HG03460 (cell line): ENCODE data around the gene ENAH.
"Not testable (repeated sequence)": the region's sequence is repeated elsewhere in the genome, so short reads cannot be mapped to it uniquely, and the experiment has no call there.

ENCODE experiments used
- ATAC-seq: cut with Tn5 transposase; IDR thresholded peaks from one replicate; pipeline ENCODE4 v1.9.1; 2021; ENCODE audit not compliant: unreplicated experiment

ENAH gene

GRCh38 chr1:225677350-225678124, 24.6 kb upstream of the ENAH start:
- ATAC-seq: no peak

GRCh38 chr1:225674381-225674780, 21.5 kb upstream of the ENAH start:
- no peak for ATAC-seq

- no peak for ATAC-seq
Measured at GRCh38 chr1:225670806-225671733, 18.1 kb upstream of the ENAH start.

DNA sequence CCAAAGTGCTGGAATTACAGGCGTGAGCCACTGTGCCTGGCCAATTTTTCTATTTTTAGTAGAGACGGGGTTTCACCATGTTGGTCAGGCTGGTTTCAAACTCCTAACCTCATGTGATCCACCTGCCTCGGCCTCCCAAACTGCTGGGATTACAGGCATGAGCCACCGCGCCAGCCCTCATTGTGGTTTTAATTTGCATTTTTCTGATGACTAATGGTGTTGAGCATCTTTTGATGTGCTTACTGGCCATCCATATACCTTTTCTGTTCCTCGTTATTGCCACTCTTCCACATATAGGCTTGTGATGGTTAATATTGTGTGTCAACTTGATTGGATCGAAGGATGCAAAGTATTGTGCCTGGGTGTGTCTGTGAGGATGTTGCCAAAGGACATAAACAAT, 17.4 kb upstream of the ENAH start:
- no peak for ATAC-seq

GRCh38 chr1:225668222-225668621, 15.3 kb upstream of the ENAH start:
- ATAC-seq: no peak

DNA sequence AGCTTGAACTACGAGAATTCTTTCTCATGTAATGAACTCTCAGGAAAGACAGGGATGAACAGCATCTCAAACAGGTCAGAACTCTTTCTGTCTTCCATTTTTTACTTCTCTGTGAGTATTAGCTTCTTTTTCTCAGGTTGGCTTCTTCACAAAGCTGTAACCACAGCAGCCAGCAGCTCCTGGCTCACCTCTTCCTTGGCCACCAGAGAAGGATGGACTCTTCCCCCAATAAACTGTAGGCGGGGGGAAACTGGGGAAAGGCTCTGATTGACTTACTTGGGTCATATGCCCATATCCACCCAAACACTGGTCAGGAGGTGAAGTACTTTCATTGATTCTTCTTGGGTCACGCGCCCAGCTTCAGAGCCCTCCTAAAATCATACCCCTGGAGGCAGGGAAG, 14.4 kb upstream of the ENAH start:
- ATAC-seq: no peak

DNA sequence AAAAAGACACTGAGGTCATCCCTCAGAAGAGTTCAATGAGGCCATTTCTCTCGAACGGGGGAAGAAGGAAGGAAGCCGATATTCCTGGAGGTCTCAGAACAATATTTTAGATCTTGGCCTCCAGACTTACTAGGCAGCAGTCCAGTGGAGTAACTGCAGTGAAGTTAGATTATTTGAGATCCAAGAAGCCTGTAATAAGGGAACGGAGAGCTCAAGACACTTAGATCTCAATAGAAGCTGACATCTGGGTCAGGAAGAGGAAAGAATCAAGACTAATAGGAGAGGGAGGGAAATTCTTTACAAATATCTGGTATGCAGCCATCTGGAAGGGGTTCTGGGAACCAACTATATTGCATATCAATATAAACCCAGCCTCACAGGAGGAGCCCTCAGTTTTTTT, 13.6 kb upstream of the ENAH start:
- no peak for ATAC-seq

- no peak for ATAC-seq
Measured at GRCh38 chr1:225664762-225665161, 11.8 kb upstream of the ENAH start.

- no peak for ATAC-seq
Measured at GRCh38 chr1:225662155-225662554, 9.2 kb upstream of the ENAH start.

DNA sequence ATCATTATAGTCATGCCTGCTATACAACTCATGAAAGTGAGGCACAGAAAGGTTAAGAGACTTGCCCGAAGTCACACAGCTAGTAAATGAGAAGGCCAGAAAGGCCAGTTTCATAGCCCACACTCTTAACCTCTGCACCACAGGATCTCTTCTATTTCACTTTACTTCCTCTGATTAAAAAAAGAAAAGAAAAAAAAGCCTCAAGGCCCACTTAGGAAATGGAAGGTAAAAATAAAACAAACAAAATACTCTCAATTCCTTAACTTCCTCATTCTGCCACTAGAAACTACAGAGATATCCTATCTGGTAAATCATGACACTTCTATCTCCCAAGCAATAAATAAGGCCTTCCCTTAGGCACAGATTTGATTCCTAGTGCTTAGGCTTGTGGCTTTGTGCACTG, 7.6 kb upstream of the ENAH start:
- no peak for ATAC-seq

DNA sequence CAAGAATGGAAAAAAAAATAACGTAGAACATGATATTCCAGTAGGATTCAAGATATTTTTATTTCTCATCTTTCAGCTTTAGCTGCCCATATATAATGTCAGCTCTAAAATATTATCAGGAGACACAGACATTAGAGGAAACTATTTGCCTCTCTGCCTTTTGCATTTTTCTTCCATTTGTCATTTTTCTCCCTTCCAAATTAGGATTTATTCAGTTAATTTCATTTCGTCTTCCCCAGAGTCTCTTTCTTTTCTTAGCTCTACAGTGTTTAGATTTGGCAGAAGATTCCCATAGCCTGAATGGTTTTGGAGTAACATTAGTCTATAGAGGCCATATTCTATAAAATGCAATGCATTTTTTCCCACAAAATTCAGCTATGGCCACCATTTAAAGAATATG, 5.1 kb upstream of the ENAH start:
- ATAC-seq: no peak

- ATAC-seq: no peak
Measured at GRCh38 chr1:225657462-225657989, 4.6 kb upstream of the ENAH start.

- ATAC-seq: not testable (repeated sequence)
Measured at GRCh38 chr1:225656259-225656655, 3.3 kb upstream of the ENAH start.

DNA sequence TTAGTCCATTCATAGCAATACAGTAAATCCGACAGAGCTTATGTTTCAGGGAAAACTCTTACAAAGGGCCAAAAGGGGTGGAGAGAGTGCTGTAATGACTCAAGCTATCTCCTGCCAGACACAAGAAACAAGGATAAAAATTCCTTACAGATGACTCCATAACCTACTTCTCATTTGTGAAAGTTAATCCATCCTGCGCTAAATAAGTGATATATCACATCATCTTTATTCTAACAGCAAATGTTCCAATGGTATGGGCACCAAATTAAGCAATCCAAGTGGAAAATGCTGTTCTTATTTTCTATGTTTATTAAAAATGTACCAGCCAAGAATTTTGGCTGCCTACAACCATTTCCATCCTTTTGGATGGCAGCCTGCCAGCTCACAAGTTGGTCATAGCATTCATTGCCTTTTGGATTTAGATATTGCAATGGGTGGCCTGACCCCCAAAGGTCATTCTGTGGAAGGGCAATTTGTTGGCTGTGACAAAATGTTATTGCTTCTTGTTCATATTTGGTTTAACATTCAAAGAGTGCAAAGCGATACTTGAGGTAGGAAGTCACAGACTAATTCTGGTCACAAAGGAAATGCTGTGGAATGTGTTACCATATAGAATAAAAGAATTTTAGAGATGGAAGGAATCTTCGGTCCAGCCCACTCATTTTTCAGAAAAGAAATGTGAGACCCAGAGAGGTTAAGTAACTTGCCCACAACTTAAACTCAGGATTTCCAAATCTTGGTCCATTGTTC, 2.8 kb upstream of the ENAH start:
- ATAC-seq: no peak

DNA sequence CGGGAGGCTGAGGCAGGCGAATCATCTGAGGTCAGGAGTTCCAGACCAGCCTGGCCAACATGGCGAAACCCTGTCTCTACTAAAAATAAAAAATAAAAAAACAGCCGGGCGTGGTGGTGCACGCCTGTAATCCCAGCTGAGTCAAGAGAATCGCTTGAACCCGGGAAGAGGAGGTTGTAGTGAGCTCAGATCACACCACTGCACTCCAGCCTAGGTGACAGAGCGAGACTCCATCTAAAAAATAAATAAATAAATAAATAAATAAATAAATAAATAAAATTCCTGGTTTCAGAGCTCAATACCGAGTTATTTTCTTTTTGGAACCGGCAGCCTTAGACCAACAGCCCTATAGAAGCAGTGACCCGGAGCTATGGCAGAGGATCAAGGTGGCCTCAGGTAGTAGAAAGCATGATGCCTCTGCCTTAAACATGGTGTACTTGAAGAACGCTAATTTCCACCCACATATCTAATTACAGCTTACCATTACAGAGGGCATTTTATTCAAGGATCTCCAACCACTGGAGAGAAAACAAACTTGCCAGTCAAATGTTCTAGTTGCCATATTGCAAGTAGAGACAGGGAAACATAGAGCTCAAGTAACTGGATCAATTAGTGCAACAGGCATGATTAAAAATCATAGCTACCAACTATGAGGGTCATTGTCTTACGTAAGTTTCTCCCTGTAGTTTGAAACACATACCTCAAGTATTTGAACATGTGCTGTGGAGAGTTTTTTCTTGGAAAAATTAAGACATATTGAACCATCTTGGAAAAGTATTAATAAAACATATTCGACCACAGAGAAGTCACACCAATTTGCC, 2.0 kb upstream of the ENAH start:
- no peak for ATAC-seq

DNA sequence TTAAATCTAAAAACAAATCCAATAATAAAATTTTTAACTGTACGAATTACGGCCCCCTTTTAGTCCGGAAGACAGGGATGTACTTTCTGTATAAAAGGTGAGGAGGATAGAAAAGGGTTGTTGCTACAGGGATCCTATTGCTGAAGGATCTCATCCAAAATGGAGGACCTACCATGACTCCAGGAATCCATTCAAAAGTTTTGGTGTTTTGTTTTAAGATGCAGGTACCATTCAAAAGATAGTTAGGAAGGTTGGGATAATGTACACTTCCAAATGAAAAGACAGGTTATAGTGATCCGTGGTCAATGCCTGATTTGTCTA, 1.3 kb upstream of the ENAH start:
- no peak for ATAC-seq

DNA sequence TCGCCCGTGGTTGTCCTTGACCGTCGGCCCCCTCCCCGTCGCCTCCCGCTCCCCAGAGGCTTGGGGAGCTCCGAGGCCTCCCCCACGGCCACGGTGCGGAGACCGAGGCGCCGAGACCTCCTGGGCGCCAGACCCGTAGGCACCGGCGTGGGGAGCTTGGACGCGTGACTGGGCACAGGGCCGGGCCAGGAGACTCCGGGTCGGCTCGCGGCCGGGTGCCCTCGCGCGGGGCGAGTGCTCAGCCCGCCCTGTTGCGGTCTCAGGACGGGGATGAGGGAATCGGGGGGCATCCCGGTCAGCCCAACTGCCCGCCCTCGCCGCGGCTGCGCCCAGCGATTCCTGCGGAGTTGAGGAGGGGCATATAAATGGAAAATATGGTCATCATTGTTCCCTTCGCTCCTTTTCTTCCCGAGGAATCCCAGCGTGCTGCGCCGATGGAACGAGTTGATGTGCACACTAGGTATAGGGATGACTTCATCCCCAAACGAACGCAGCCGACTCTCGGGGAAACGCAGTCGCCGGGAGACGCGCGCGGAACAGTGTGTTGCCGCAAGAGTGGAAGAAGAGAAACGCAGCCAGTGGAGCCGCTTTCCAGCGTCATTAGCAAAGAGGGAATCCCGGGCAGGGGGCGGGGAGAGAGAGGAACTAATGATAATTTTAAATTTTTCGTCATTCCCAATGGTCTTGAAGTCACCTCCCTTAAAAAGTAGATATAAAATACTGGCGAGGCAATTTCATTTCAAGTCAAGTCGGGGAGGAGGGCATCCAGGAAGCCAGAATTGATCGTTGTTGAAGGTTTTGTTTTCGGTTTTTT, 747 bp upstream of the ENAH start:
- ATAC-seq: no peak

DNA sequence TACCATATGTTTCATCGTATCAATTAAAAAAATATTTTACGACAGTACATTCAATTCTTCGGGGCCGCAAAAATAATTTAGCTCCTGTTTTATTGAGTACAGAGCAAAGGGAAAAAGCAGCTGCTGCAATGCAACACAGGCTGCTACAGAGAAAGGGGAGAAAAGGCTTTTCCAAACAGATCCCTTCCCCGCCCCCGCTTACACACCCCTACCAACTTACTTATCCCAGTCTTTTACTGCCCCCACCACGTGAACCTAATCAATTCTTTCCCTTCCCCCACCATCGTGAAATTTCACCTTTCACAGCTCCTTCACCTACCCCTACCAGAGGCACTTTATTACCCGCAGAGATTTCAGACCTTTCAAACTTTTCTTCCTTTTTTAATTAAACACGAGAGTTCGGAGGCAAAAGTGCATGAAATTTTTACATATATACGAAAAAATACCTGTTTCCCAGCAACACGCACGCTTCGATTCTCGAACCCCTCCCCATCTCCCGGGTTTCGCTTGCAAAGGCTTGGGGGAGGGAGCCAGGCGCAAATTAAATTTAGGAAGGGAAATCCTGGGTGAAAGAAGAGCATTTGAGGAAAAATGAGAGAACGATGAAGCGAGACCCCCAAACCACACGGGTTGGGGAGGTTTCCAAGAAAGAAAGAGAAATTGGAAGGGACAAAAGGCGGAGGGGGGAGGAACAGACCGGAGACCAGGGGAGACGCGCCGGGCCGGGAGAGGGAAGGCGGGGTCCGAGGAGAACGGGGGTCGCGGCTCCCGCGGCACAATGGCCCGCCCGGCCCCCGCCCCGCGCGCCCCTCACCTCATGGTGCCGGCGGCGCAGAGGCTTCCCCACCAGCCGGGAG, 823 bp downstream of the ENAH start:
- no peak for ATAC-seq

- no peak for ATAC-seq
Measured at GRCh38 chr1:225651376-225651871, 1.5 kb downstream of the ENAH start.
